Vagina (tissue), 2 donors: ENCODE measurements around the gene POMGNT2.

ENCODE experiments used
- POLR2AphosphoS5 ChIP-seq, 2 donors: sonication (generic); formaldehyde crosslinking; IDR thresholded peaks; one replicate each; pipeline ENCODE4 v1.9.0; 2017; ENCODE audit warnings: antibody characterized with exemption in 2 of 2, mild to moderate bottlenecking in 2 of 2, low read depth in 1 of 2; ENCODE audit not compliant: insufficient read depth in 1 of 2
- TF ChIP-seq, protein P1 (sequence below), 3 experiments: fragments of 450-650 bp in 2 of 3; fragments of 200-600 bp in 1 of 3; sonication (generic) in 1 of 3; IDR thresholded peaks; one replicate each; pipeline ENCODE4 v1.5.1; 2017 to 2019; ENCODE audit warnings: antibody characterized with exemption in 3 of 3, mild to moderate bottlenecking in 2 of 3, moderate library complexity in 2 of 3

DNA sequence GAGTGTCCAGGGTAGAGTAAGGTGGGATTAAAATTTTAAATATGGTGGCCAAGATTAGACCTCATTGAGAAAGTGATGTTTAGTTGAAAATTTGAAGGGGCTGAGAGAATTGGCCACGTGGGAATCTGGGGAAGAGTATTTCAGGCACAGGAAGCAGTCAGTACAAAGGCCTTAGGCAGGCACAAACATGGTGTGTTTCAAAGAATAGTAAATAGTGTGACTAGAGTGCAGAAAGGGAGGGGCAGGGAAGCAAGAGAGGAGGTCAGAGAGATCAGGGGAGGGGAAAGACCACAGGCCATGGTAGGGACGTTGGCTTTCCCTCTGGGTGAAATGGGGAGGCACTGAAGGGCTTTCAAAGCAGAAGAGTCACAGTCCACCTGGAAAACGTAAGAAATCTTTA, 36.6 kb upstream of the POMGNT2 start:
- TF ChIP-seq, protein P1, sequence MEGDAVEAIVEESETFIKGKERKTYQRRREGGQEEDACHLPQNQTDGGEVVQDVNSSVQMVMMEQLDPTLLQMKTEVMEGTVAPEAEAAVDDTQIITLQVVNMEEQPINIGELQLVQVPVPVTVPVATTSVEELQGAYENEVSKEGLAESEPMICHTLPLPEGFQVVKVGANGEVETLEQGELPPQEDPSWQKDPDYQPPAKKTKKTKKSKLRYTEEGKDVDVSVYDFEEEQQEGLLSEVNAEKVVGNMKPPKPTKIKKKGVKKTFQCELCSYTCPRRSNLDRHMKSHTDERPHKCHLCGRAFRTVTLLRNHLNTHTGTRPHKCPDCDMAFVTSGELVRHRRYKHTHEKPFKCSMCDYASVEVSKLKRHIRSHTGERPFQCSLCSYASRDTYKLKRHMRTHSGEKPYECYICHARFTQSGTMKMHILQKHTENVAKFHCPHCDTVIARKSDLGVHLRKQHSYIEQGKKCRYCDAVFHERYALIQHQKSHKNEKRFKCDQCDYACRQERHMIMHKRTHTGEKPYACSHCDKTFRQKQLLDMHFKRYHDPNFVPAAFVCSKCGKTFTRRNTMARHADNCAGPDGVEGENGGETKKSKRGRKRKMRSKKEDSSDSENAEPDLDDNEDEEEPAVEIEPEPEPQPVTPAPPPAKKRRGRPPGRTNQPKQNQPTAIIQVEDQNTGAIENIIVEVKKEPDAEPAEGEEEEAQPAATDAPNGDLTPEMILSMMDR (IDR thresholded peaks at IDR 0.05), result no peak
- TF ChIP-seq POLR2AphosphoS5 (IDR thresholded peaks at IDR 0.05; ENCODE audit: insufficient read depth in 1 of 2, low read depth in 1 of 2), result no peak
